ENCODE data around the gene VGLL2. TPM values are rescaled to one million over a fixed set of nuclear protein-coding genes. Genes with fewer than 3 reads are reported as not detected.
A peak's percentile ranks its signal among the peaks of the same experiment; 100 is the strongest.

VGLL2 gene
- total RNA-seq, 6 experiments from 2014 or later = not detected

DNA sequence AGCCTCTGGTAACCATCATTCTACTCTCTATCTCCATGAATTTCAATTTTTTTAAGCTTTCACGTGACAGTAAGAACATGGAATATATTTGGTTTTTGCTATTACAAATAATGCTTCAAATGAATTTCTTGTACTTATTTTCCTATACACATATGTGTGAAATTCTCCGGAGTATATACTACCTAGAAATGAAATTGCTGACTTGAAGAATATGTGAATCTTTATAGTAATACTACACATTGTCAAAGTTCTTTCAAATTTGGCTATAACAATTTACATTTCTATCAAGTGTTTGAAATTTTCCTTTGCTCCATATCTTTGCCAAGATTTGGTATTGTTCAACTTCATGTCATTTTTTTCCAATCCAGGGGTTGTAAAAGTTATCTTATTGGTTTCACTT, 11.6 kb upstream of the VGLL2 start:
- no peak for TF ChIP-seq CTCF (IDR thresholded peaks at IDR 0.05)
- DNase-seq = no peak
- no peak overlapping the region for H3K27ac Mint-ChIP-seq
- H3K4me3 Mint-ChIP-seq = peak overlapping the region; percentile 39; the same call in 1 of the 2 replicates
- H3K9me3 Mint-ChIP-seq = no peaks in the 10 kb centered on the region
- no peaks in the 10 kb centered on the region for H3K4me1 Mint-ChIP-seq (ENCODE audit: low read depth)
- no peaks in the 10 kb centered on the region for H3K36me3 Mint-ChIP-seq (ENCODE audit: low read depth)
- H3K27me3 Mint-ChIP-seq (ENCODE audit: insufficient read depth) = no peaks in the 10 kb centered on the region

GRCh38 chr6:117262799-117263198, 2.6 kb upstream of the VGLL2 start:
- Mint-ChIP-seq H3K9me3 (no peaks in the 10 kb centered on the region), H3K27ac (no peak overlapping the region), H3K4me1 (ENCODE audit: low read depth) (peaks cover 9% of the 10 kb centered on the region), H3K4me3 (no peak overlapping the region), H3K36me3 (ENCODE audit: low read depth) (no peaks in the 10 kb centered on the region), H3K27me3 (ENCODE audit: insufficient read depth) (peaks cover 44% of the 10 kb centered on the region)
- DNase-seq = no peak
- TF ChIP-seq CTCF (IDR thresholded peaks at IDR 0.05) = no peak

- Mint-ChIP-seq H3K4me3 (no peak overlapping the region), H3K27me3 (ENCODE audit: insufficient read depth) (peaks cover 50% of the 10 kb centered on the region), H3K27ac (no peak overlapping the region), H3K9me3 (no peaks in the 10 kb centered on the region), H3K4me1 (ENCODE audit: low read depth) (peaks cover 9% of the 10 kb centered on the region), H3K36me3 (ENCODE audit: low read depth) (no peaks in the 10 kb centered on the region)
- no peak for DNase-seq
- TF ChIP-seq CTCF (IDR thresholded peaks at IDR 0.05) = no peak
Observed at GRCh38 chr6:117263353-117263927, 1.9 kb upstream of the VGLL2 start.

DNA sequence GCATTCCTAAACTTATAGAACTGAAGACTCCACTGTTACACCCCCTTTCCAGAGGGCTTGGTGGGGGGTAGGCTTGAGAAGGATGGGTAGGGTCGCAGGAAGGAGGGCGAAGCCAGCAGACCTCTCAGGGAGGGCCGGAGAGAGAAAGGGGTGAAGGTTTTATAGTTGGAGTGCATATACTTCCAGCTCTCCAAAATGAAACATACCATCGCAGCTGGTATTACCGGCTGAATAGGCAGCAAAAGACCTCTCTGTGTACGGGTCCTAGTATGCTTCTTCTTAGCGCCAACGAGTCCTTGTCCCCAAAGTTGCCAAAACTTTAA, 1.0 kb upstream of the VGLL2 start:
- Mint-ChIP-seq H3K36me3 (ENCODE audit: low read depth) (no peaks in the 10 kb centered on the region), H3K4me1 (ENCODE audit: low read depth) (peaks cover 9% of the 10 kb centered on the region), H3K4me3 (peak overlapping the region; percentile 87), H3K27ac (no peak overlapping the region), H3K9me3 (no peaks in the 10 kb centered on the region), H3K27me3 (ENCODE audit: insufficient read depth) (peaks cover 57% of the 10 kb centered on the region)
- no peak for DNase-seq
- no peak for TF ChIP-seq CTCF (IDR thresholded peaks at IDR 0.05)

DNA sequence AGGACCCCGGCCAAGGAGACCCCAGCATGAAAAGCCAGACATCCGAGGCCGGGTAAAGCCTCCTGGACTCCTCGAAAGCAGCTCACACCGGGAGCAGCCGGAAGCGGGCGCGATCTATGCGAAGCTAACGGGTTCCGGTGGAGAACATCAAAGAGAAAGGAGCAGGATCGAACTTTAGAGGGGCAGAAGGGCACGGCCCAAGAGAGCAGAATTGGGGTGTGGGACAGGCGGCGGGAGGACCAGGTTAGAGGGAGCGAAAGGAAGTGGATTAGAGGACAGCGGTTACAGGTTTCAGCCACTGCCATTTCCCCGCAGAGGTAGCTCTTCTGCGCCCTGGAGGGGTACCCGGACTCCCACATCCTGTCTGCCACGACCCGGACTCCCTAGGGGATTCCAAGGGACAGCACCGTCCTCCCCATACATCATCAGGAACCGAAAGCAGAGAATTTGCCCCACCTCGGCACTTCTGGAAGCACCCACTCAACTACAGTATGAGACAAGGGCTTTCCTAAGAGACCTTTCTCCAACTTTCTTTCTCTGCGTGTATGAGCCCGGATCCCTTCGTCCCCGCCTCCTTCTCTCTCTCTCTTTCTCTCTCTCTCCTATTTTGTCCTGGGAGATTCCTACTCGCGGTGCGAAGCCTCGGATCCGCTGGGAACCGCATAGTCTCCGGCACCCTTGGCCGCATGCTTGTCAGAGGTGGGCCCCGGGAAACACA, 507 bp upstream of the VGLL2 start:
- no peaks in the 10 kb centered on the region for H3K9me3 Mint-ChIP-seq
- H3K4me1 Mint-ChIP-seq (ENCODE audit: low read depth) = peaks cover 9% of the 10 kb centered on the region
- DNase-seq = no peak
- H3K36me3 Mint-ChIP-seq (ENCODE audit: low read depth) = no peaks in the 10 kb centered on the region
- peaks cover 62% of the 10 kb centered on the region for H3K27me3 Mint-ChIP-seq (ENCODE audit: insufficient read depth)
- no peak for TF ChIP-seq CTCF (IDR thresholded peaks at IDR 0.05)
- no peak overlapping the region for H3K27ac Mint-ChIP-seq
- peak overlapping the region; percentile 87 for H3K4me3 Mint-ChIP-seq

Data from HFFc6 (cell line).